ENCODE measurements around the gene TCF15. TPM values are rescaled to one million over a fixed set of nuclear protein-coding genes. Genes with fewer than 3 reads are reported as not detected.

Gene TCF15
- total RNA-seq, 1 donor from 2014 or later, result not detected

GRCh38 chr20:556984-557383 is 53.1 kb downstream of the TCF15 start:
- no peak for DNase-seq (ENCODE audit: low read depth)

- DNase-seq (ENCODE audit: low read depth), result no peak
Observed at GRCh38 chr20:555976-556385, 54.1 kb downstream of the TCF15 start.

Other genes with a start within 250 kb of the TCF15 start
- gene TRIB3, start 229.5 kb downstream of the TCF15 start, total RNA-seq, result 6.1 and 9.6 TPM in 2 replicates
- gene RBCK1, start 202.0 kb downstream of the TCF15 start, total RNA-seq, result 85.1 and 106 TPM in 2 replicates
- 29.1 and 40.1 TPM in 2 replicates for gene TBC1D20, start 147.8 kb downstream of the TCF15 start, total RNA-seq
- gene CSNK2A1, start 66.5 kb downstream of the TCF15 start, total RNA-seq, result 194 and 199 TPM in 2 replicates
- 23.6 and 34.6 TPM in 2 replicates for gene SRXN1, start 42.9 kb upstream of the TCF15 start, total RNA-seq
- not detected in 2 replicates for gene SCRT2, start 65.5 kb upstream of the TCF15 start, total RNA-seq
- gene SLC52A3, start 158.2 kb upstream of the TCF15 start, total RNA-seq, result not detected in 2 replicates
- 0.29 and 1.2 TPM in 2 replicates for gene FAM110A, start 223.4 kb upstream of the TCF15 start, total RNA-seq